Measurements from ENCODE around the gene LARGE1.
"Not testable (repeated sequence)": the region's sequence is repeated elsewhere in the genome, so short reads cannot be mapped to it uniquely, and the experiment has no call there.

Gene LARGE1

GRCh38 chr22:33584152-33584551 lies 336.1 kb downstream of the LARGE1 start:
- DNase-seq, result no peak

DNA sequence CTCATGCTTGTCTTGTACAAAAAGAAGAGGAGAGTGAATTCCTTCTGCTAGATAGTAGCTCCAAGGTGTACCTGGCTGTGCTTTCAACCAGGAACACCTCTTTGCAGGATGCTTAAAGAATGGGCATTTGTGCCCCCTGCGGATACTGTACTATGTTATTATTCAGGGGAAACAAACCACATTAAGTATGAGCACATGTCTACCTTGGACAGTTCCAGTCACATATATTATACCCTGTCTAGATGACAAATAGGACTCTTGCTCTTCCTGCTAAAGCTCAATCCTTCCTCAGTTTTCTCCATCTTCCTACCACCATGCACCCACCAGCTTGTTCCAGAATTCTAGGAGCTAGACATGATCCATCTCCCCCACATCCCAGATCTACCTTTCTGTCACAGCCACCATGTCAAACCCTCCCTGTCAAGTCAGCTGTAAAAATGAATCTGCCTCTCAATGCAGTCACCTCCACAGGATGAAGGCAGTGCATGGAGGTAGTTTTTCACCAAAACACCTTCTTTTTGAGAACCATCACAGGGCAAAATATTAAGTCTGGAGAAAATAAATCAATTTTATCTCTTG lies 337.4 kb downstream of the LARGE1 start:
- no peak for DNase-seq

GRCh38 chr22:33580310-33580709 lies 340.0 kb downstream of the LARGE1 start:
- no peak for DNase-seq

GRCh38 chr22:33579448-33580093 lies 340.7 kb downstream of the LARGE1 start:
- DNase-seq, result no peak

- no peak for DNase-seq
These were observed 341.5 kb downstream of the LARGE1 start for GRCh38 chr22:33578752-33579151.

DNA sequence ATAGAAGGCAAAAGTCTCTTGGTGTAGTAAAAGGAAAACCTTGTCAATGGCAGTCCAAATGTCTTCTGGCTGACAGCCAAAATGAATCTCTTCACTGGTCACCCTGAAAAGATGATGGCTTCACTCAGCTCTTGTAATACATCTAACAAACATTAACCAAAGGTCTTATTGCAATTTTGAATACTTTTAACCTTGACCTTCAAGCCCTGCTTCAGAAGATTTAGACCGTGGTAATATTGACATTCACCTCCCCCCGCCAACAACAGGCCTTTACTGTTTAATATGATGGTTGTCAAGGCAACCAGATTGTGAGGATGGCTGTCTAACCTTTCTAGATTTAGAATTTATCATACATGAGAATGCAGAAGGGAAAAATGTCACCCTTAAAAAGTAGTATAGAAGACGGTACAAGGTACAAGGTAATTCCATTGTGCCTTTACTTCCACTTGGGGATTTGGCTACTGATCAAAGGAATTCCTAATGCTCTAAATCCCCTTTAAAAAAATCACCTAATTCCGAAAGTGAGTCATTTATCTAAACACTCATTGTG lies 342.3 kb downstream of the LARGE1 start:
- no peak for DNase-seq

- DNase-seq, result no peak
These were observed 344.1 kb downstream of the LARGE1 start for GRCh38 chr22:33576205-33576604.

- DNase-seq, result no peak
These were observed 344.5 kb downstream of the LARGE1 start for GRCh38 chr22:33575771-33576170.

GRCh38 chr22:33575041-33575440 lies 345.2 kb downstream of the LARGE1 start:
- no peak for DNase-seq

- DNase-seq, result no peak
These were observed 346.8 kb downstream of the LARGE1 start for GRCh38 chr22:33573479-33573878.

DNA sequence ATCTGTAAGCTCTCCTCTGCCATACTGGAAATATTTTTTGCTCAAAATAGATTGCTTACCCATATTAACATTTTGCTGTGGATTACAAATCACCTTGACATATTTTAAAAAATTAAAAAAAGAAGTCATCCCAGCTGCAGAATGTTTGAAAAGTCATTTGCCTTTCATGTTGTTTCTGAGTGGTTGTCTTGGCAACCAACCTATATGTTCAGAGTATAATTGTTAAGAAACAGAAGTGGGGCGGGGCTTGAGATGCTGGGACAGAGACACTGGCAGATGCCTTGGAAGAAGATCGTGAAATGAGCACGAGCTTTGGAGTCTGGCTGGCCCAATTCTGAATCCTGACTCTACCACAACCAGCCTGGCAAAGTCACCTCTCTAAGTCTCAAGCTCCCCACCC lies 348.2 kb downstream of the LARGE1 start:
- DNase-seq, result no peak

DNA sequence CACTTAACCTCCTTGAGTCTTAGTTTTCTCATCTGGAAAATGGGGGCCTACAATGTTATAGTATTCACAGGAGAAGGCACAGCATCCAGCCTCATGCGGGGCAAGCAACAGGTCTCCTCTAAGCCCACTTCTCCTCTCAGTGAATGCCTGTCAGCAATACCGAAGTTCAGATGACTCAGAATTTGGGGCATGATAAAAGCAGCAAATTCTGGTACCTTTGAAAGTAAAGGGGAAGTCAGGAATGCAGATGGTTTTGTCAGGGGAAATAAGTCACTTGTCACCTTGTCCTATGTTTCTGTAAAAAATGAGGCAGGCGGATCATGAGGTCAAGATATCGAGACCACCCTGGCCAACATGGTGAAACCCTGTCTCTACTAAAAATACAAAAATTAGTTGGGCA lies 350.2 kb downstream of the LARGE1 start:
- DNase-seq, result no peak

DNA sequence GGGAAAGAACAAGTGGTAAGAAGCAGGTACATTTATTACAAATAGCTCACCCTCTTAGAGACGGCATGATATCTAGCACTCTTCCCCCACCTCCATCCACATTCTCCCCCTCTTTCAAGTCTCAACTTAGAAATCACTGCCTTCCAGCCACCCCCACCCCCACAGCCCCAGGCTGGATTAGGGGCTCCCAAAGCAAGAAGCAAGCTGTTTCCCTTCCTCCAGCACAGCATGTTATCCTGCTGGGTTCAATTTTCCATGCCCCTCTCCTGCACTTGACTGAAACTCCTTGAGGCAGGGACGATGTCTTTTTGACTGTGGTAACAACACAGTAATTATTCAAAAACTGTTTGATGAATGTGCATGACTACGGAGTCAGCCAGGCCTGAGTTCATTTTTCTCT lies 350.7 kb downstream of the LARGE1 start:
- no peak for DNase-seq

DNA sequence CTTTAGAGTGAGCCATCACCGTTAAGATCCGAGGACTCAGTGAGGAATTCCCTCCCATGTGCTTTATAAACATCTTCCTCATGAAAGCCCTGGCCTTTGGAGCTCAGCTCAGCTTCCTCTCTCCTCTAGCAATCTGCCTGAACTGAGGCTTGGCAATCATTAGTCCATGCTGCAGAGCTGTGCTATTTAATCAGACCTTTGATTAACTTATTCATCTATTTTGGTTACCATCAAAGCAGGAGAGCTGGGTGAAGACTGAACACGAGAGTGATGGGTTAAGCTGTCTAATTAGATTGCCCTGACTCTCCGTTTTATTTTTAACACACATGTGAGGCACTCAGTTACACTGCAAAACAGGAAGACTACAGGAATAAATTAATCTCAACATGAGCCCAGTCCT lies 351.3 kb downstream of the LARGE1 start:
- no peak for DNase-seq

DNA sequence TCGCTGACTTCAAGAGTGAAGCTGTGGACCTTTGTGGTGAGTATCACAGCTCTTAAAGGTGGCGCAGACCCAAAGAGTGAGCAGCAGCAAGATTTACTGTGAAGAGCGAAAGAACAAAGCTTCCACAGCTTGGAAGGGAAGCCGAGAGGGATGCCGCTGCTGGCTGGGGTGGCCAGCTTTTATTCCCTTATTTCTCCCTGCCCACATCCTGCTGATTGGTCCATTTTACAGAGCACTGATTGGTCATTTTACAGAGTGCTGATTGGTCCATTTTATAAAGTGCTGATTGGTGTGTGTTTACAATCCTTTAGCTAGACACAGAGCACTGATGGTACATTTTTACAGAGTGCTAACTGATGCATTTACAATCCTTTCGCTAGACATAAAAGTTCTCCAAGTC lies 353.8 kb downstream of the LARGE1 start:
- DNase-seq, result not testable (repeated sequence)

GRCh38 chr22:33565580-33565995 lies 354.7 kb downstream of the LARGE1 start:
- DNase-seq, result no peak

DNA sequence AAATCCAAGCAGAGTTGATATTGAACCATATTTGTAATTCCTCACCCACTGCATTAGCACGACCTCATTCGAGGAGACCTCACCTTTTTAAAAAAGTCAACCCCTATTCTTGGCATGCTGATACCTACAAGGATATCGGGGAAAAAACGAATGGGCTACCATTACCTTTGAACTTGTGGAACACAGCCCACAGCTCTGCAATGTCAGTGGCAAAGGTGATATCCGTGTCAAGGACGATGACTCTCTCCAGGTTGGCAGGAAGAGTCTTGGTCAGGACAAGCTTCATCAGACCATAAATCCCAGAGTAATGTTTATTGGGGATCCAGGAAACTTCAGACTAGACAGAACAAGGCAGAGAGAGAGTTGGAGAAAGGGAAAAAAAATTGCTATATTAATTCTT lies 355.6 kb downstream of the LARGE1 start:
- DNase-seq, result no peak

DNA sequence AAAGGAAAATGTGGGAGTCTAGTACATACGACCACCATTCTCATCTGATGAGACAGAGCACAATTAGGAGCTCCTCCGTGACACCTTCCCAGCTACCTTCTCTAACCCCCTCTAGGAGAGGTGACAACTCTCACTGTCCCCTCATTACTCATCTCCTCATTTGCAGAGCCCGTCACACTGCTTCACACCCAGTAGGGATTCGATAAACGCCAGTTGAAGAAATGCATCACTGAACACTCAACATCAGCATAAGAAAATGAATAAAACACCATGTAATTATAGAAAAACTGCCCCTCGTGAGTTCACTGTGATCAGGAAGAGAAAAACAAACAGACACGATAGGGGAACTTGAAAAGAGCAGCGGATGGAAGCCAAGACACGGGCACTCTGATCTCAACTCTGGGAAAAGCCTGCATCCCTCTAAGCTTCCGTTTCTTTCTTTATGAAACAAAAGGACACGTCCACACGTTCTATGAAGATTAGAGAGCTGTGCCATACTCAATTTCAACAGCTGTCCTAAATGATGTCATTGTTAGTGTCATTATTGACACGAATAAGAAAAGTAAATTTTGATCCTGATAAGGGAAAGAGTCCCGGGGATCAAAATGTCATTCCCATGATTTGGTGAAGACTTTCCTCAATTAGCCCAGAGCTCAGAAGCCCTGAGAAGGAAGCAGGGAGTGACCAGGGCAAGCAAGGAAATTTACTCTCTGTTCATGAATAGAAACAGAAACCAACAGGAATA lies 356.9 kb downstream of the LARGE1 start:
- no peak for DNase-seq

DNA sequence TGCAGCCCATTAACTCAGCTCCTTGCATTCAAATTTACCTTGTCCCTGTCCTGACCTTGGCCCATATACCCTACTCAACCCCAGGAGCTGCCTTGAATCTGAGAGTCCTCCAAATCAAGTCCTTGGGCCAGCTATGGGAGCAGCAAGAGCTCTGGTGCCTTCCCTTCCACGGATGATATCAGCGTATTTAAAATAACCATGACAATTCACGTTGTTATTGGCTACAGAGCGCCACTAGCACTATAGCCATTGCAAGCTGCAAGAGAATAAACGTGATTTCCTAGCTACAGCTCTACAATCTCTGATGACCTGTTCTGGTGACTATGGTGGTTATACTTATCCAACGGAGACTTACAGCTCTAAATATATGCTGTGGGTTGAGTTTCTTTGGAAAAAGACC lies 357.8 kb downstream of the LARGE1 start:
- no peak for DNase-seq

DNA sequence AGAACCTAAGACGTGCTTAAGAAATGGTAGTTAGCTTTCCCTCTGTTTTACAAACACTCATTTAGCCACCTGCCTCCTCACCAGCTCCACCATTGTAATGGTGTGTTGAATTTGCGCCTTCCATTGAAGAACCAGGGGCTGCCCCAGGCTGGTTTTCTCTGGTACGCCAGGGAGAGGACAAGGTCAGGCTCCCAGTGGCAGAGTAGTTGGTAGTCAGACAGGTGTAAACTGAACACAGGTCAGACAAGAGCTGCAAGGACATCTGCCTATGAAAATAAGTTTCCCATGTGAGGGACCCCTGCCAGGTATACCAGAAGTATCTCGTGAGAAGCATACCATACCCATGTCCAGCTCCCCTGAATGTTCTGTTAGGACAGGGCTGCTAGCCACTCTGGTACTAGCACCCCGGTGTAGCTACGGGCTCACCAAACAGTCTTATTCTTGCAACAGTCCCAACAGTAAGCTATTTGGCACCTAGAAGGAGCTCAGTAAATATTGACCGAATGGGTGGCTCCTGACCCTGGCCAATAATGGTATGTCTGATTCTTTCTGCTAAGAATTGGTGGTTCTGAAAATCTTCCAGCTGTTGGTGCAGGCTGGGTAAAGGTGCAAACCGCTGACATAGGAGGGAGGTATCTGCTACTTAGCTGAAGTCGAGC lies 359.0 kb downstream of the LARGE1 start:
- DNase-seq, result no peak

DNA sequence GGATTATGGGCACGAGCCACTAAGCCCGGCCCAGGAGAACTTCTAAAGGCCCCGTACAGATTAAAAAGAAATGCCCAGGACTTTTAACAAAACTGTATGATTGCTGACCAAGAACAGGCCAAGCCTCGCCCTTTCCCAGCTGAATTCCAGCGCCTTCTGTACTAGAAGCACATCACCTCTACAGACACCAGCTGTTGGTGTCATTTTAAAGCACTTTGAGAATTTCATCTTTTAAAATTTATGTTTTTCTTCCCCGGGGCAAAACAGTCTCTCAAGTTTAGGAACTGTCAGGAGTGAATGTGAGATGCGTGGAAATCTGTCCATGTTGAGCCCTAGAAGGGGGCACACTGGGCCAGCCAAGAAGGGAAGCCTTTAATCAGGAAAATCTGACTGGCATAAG lies 362.4 kb downstream of the LARGE1 start:
- DNase-seq, result no peak

DNA sequence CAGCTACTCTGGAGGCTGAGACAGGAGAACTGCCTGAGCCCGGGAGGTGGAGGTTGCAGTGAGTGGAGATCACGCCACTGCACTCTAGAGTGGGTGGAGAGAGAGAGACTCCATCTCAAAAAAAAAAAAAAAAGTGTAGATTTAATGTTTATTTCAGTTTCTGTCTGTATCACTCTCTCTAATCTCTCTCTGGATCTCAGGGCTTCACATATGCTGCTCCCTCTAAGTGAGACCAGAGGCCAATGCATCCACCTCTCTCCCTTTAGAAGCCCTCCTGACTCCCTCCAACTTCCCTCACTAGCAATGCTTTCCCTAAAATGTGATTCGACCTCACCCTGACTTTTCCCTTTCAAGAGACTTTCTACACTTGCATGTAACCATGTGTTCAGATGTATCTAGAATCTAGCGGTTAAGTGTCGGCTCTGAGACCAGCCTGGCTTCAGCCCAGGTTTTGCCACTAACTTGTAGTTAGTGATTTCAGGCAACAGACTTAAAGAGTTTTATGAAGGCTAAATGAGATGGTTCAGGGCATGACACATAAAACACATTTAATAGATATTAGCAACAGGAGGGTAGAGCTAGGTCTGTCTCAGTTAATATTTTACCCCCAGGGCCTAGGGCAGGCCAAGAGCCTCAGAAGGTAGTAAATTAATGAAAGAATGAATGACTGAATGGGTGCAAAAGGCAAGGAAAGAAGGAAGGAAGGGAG lies 364.3 kb downstream of the LARGE1 start:
- no peak for DNase-seq

- DNase-seq, result no peak
These were observed 366.8 kb downstream of the LARGE1 start for GRCh38 chr22:33553493-33553892.

Data from NCI-H446 treated with DMSO at 0.1 percent for 48 hours (cell line).